Measurements from ENCODE around the gene CDH12. TPM values are rescaled to one million over a fixed set of nuclear protein-coding genes. Genes with fewer than 3 reads are reported as not detected.

The CDH12 gene
- total RNA-seq, 1 donor from 2014 or later: 0.42 TPM

DNA sequence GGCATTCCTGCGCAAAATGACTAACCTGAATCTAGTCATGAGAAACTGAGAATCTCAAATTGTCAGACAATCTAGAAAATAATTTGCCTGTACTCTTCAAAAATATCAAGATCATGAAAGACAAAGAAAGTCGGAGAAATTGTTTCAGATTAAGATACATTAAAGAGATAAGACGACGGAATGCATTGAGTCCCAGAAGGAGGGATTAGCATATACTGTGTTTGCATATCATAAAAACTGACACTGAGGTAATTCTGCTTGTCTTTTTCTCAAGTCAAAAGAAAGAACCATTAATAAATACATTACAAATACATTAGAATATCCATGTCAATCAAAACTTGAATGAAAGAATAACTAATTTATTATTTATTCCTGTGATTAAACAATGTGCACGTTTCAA lies 88.4 kb downstream of the CDH12 start:
- no peak for DNase-seq (ENCODE audit: low spot score)

DNA sequence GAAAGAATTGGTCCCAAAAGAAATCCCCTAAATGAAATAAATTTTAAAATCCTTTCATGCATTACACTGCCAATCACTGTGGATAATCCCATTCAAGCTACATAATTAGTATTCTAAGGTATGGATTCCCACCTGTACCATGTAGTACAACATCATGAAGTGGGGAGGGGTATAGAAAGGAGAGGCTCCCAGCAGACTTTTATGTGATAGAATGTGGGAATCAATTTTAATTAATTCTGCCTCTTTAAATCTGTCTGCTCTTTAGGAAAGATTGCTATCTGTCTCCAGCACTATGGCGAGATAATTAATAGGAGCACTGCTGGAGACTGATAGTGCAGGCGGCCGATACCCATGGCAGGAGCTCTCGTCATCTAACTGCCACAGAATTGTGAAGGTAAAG lies 95.4 kb downstream of the CDH12 start:
- no peak for DNase-seq (ENCODE audit: low spot score)

DNA sequence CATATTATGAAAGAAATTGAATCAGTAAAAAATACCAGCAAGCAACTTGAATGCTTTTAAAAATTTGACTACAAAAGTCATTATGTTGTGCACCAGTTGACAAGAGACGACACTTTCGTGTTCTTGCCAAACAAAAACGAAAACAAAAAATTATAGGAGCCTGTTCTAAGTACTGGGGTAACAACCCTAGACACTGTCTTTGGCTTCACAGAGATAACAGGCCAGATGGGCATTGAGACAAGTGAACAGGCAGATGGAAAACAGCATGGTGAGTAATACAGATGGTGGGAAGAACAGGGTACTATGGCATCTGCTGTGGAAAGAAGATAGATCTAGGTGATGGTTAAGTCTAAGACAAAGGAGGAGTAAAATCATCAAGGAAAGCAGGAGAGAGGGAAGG lies 99.0 kb downstream of the CDH12 start:
- no peak for DNase-seq (ENCODE audit: low spot score)

DNA sequence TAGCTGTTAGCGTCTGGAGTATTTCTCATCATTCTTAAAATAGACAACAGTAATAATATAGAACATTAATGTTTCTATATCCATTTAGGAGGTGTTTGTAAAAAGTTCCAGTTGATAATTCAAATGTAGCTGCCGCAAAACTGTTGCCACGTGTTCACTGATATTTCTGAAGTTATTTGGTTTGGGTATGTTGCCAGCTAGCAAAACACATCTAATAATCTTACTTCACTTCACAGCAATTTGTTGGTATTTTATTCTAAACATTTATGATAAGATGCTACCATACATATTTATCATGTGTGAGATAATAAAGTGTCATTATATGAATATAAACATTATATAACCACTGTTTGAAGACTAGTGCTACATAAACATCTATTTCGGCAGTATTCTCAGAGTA lies 101.6 kb downstream of the CDH12 start:
- no peak for DNase-seq (ENCODE audit: low spot score)

DNA sequence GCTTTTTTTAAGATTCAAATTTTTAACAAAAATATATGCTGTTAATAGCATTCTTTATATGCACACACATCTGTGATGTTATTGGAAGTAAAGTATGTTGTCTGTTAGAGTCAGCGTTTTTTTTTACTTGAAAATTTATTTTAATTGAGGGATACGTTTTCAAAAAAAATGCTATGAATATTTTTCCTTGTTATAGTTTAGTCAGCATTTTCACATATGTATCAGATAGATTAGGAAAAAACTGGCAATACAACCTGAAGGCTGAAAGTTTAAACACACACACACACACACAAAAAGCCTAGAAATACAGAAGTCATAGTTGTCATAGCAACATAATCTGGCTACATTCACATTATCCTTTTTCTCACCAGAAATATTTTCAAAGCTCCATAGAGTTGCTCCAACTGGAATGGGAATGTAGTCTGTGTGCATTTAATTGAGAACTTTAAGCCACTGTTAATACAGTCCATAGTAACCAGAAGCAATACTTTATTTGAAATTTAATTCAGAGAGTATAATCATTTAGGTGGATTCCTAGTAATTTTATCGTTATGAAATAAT lies 116.6 kb downstream of the CDH12 start:
- DNase-seq (ENCODE audit: low spot score): no peak

DNA sequence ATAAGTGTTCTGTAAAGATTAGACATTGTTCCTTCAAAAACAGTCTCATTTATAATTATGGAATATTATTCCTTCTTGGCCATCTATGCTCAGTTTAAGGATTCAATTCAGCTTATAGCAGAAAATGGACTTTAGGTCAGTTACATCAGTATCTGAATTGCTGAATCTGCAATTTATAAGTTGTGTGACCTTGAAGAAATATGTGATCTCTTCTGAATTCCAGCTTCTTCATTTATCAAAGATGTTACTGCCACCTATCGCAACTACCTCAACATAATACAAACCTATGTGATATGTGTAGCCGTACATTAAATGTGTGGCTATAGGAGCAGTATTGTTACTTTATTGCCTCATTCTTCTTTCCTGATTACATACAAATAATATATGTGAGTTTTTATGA lies 118.2 kb downstream of the CDH12 start:
- no peak for DNase-seq (ENCODE audit: low spot score)

DNA sequence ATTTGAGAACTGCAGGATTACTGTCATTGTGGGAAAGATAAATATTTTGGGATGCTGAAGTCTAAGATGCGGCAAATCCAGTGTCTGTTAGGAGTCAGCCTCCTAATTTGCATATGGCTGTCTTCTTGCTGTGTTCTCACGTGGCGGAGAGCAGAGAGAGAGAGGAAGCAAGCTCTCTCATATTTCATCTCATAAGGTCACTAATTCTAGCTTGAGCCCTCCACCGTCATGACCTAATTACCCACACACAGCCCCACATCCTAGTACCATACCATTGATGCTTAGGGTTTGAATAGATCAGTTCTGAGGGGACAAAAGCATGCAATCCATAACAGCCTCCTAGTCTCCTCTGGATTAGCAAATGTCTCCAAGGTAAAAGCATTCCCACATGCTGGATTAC lies 124.5 kb downstream of the CDH12 start:
- no peak for DNase-seq (ENCODE audit: low spot score)

DNA sequence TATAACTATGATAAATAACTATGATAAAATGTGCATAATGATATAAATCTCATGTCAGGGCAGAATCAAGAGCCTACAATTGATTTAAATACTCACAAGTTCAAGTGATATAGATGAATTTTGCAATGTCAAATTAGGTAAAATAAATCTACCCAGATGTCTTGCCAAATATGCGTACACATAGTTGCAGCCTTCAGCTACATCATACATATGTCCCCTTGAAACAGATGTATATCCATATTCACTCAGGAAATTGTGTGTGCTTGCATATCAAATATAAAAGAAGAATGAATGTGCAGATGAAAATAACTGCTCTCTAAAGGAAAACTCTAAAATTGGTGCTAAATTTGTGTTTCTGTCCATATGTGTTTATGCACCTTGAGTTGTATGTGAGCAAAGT lies 130.7 kb downstream of the CDH12 start:
- no peak for DNase-seq (ENCODE audit: low spot score)

DNA sequence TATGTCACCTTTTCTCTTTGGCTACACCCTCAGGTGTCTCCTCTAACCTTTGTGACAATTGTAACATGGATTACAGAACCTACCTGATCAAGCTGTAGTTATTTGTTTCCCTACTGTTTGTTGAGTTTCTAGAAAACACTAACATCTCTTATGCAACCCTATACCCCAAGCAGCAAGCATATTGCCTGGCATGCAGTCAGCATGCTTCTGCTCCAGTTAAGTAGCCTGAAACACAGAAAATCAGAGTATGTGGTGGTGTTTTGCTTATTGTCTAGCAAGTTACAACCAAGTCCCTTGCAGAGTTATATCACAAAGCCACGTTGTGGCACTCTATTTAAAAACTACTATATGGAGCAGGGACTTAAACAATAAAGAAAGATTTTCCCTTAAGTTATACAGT lies 131.1 kb downstream of the CDH12 start:
- no peak for DNase-seq (ENCODE audit: low spot score)

DNA sequence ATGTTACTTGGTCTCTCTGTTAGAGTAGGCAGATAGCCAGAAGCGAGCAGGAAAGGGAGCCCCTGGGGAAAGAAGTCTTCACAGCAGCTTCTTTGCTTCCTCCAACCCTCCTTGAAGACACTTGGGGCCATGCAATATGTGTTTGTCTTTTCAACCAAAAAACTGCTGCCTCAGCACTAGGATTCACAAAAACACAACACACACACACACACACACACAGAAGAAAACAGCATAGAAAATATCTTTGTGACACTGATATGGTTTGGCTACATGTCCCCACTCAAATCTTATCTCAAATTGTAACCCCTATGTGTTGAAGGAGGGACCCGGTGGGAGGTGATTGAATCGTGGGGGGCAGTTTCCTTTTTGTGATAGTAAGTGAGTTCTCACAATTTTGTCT lies 133.3 kb downstream of the CDH12 start:
- no peak for DNase-seq (ENCODE audit: low spot score)

GRCh38 chr5:22710660-22711059 lies 142.5 kb downstream of the CDH12 start:
- no peak for DNase-seq (ENCODE audit: low spot score)

DNA sequence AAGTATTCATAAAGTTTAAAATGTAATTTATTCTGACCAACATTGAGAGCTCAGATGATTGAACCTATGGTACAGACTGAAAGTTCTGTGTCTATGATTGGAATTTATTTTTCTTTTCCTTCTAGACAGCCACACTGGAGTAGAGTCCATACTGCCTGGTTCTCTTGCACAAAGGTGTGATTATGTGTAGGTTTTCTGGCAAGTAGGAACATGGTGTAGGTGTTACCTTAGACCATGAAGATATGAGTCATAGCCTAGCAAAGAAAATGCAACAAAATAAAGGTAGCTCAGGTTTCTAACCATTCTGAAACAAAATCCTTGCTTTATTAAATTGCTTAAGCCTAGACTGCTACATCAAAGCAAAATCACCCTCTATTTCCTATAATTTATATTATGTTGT lies 143.4 kb downstream of the CDH12 start:
- DNase-seq (ENCODE audit: low spot score): no peak

DNA sequence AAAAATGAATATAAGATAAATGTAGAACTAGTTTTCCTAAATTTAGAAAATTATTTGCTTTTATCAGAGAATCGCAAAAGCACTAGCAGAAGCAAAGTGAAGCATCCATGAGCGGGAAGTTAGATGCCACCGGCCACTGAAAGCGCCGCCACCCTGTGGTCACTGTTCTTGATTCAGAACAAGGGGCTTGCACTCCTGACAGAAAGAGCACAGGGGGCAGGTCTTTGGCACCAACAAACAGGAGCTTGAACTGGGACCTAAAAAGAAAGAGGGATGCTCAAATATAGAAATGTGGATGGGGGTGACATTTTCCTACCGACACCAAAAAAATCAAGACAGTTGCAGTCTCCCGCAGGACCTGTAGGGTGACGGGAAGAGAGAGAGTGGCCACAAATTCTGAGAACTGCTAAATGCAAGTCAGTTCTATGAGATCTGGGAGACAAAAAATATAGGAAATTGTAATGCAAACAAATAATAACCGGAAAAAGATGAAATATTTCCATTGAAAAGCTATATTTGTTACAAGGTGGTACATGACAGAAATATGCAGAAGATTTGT lies 144.3 kb downstream of the CDH12 start:
- no peak for DNase-seq (ENCODE audit: low spot score)

- DNase-seq (ENCODE audit: low spot score): no peak
Observed at GRCh38 chr5:22706901-22707300, 146.2 kb downstream of the CDH12 start.

DNA sequence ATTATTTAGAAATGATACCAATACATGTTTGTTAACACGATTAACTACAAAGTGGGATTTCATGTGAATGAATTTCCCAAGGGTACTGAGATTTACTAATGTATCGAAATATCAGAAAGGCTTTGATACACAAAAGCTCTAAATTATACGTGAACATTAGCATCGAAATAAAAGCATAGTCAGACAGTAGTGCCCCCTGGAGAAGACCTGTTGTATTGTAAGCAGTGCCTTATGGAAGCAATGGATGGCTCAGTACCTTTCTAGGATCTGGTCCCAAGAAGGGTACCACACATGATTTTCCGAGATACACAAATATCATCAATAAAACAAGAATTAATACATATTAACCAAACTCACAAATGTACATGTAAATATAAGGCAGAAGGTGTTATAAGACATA lies 153.8 kb downstream of the CDH12 start:
- DNase-seq (ENCODE audit: low spot score): no peak

DNA sequence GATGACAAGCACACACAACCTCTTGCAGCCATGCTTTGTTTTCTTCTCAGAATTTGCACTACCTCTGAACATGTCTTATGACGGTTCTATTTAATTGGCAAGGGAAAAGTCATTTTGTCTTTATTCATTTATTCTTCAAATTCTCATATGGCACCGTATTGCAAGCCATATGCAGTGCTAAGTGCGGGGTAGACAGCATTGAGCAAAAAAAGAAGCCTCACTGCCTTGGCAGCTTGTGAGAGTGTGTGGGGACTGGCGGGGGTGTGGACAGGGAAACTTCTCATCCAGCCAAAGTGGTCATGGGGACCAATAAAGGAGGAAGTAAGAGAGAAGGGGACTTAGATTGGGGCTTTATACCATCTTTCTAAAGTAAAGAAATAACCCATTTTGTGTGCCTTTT lies 160.0 kb downstream of the CDH12 start:
- no peak for DNase-seq (ENCODE audit: low spot score)

DNA sequence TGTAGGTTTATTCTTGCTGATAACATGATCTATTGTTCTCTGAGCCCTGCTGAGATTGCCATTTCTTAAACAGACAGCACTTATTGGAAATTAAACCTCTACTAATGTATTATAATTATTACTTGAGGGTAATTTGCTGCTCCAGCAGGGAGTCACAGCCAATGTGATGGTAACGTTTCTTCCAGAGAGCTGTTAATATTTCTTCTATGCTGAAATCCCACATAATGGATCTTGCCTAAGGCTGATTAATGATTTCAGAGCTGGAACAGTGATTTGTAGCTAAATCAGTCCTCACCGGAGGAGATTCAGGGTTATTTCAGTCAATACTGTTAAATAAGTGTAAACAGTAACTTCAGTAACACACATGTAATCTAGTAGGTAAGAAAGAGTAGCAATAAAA lies 170.1 kb downstream of the CDH12 start:
- no peak for DNase-seq (ENCODE audit: low spot score)

DNA sequence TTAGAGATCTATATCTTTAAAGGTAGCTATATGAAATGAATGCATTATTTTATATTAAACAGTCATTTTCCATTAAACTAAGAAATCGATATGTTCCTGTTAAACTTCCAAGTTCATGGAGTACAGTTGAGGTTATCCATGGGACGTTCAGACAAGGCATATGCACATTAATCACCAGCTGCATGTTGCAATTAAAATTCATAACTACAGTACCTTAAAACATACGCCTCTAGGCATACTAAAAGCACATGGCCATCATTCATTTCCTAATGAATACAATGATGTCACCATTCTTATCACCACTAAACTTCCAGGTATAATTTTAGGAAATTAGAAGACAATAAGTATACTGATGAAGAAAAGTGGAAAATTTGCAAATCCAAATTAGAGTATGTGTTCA lies 174.3 kb downstream of the CDH12 start:
- DNase-seq (ENCODE audit: low spot score): no peak

GRCh38 chr5:22673131-22673530 lies 180.0 kb downstream of the CDH12 start:
- no peak for DNase-seq (ENCODE audit: low spot score)

DNA sequence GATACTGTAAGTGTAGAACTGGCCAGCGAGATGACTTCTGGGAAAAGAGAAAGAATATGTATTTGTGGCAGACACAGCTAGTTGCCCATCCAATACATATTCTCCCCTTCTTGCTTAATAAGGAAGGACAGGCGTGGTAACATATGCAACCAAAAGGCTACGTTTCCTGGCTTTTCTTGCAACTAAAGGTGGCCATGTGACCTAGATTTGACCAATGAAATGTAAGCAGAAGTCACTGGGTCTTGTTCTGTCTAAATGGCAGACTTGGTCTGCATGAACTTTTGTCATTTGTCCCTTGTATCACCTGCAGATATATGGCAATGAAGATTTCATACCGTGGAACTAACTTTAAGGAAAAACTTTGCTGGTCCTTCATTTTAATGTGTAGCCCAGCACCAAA lies 183.8 kb downstream of the CDH12 start:
- no peak for DNase-seq (ENCODE audit: low spot score)

GRCh38 chr5:22665801-22666200 lies 187.3 kb downstream of the CDH12 start:
- DNase-seq (ENCODE audit: low spot score): no peak

GRCh38 chr5:22663134-22663533 lies 190.0 kb downstream of the CDH12 start:
- DNase-seq (ENCODE audit: low spot score): no peak

- no peak for DNase-seq (ENCODE audit: low spot score)
Observed at GRCh38 chr5:22662391-22662790, 190.8 kb downstream of the CDH12 start.

DNA sequence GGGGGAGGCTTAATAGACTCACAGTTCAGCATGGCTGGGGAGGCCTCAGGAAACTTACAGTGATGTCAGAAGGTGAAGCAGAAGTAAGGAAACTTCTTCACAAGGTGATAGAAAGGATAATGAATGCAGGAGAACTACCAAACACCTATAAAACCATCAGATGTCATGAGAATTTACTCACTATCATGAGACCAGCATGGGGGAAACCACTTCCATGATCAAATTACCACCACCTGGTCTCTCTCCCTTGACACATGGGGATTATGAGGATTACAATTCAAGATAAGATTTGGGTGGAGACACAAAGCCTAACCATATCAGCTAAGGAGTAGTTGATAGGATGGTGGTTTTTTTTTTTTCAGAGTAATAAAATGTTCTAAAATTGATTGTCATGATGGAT lies 201.8 kb downstream of the CDH12 start:
- no peak for DNase-seq (ENCODE audit: low spot score)
